HG03558 (cell line): Measurements from ENCODE around the gene FUNDC2.
A peak's percentile ranks its signal among the peaks of the same experiment; 100 is the strongest.

Experiments
- ATAC-seq: cut with Tn5 transposase; IDR thresholded peaks from one replicate; pipeline ENCODE4 v1.9.1; 2021; ENCODE audit warnings: moderate number of reproducible peaks; ENCODE audit not compliant: unreplicated experiment; ENCODE audit errors: extremely low read depth

FUNDC2 gene

DNA sequence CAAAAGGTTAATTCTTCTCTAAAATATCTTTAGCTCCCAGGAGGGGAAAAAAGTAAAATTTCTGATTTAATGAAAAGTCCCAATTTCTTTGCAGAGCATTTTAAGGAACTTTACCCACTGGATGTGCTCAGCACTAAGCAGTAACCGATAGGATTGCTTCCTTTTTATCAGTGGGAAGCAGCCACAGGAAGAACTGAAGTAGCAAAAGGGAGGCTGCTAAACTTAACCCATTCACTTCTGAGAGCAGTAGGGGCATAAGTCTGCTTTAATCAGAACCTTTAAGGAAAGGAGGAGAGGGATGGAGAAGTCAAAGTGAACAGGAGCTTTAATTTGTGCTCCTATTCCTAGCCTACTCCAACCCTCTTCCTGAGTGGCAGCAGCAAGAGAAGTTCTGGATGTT is 4.1 kb upstream of the FUNDC2 start, which contains the start of gene F8:
TSS of gene F8 (minus strand) at position 139 of the 400 bp plus-strand sequence. CDS start 171 bp downstream, outside the sequence.
- ATAC-seq: no peak

DNA sequence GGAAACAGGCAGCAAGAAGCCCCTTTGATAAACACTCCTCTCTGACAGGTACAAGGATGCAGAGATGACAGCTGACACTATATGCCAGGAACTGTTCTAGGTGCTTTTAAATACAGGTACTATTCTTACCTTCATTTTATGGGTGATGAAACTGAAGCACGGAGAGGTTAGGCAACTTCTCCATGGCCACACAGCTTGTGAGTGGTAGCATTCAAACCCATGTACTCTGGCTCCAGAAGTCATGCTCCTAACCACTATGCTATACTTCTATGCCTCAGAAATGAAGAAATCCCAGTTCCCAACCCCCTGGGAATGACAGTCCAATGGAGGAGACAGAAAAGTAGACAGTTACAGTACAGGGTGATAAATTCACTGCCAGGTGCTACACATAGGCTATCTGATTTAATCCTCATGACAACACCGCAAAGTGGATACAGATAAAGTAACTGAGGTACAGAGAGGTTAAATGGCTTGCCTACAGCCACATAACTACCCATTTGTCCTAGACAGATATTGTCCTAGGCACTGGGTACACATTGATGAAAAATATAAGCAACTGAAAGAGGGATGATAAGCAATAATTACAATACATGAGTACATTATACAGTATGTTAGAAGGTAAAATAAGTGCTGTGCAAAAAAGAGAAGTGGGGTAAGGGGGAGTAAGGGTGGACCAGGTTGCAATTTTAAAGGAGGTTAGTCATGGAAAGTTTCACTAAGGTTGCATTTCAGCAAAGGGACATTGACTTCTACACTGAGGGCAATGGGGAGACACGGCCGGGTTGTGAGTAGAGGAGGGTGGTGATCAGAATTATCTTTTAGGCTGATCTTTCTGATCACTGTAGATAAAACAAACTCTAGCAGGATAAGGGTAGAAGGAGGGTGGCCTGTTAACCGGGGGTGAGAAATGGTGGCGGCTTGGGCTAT is 2.5 kb upstream of the FUNDC2 start:
- no peak for ATAC-seq

DNA sequence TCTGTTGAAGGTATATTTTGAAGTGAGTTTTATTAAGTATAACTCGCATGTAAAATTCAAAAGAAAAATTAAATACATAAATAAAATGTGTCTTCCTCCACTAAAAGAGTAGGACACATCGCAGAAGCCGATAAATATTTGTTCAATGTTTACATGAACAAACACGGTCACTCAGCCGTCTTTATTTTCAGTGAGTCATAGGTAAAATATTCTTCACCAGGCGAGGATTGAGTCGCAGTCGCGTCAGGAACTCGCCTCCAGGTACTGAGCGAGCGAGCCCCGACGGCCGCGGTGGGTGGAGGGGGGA is 271 bp upstream of the FUNDC2 start:
- no peak for ATAC-seq

DNA sequence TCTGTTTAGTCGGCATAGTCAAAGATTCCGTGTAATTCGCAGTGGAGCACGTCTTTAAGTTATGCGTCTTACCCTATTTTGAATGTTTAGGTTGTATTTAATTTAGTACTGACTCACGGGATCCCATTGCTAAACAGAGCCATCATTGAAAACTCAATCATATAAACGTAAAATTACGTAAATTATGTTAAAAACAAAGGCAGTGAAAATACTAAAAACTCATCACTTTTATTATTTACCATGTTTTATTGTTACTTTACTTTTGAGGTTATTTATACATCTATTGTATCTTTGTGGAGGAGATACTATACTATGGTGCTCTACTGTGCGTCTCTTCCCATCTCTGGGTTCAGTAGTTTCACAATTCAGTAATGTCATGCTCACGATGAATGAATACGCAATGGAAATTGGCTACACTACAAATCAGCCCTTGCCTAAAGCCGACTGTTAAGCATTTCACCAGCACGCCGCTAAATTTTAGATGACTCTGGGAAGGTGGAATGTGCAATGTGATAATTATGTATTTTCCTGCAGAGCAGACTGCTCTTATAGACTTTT is 944 bp downstream of the FUNDC2 start:
- ATAC-seq: no peak

DNA sequence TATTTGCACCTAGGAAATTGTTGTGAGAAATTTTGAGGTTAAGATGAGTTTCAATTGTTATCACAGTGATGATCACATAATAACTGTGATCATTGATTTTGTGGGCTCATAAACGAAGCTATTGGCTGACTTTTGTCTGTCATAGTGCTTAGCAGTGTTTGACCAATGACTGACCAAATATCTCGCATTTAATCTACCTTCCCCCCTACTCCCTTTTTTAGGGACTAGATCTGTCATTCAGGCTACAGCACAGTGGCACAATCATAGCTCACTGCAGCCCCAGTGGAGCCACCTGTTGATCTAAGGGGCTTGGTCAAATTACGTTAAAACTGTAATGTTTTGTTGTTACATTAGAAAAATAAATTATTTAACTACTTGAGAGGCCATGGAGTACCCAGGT is 1.5 kb downstream of the FUNDC2 start:
- ATAC-seq: no peak

DNA sequence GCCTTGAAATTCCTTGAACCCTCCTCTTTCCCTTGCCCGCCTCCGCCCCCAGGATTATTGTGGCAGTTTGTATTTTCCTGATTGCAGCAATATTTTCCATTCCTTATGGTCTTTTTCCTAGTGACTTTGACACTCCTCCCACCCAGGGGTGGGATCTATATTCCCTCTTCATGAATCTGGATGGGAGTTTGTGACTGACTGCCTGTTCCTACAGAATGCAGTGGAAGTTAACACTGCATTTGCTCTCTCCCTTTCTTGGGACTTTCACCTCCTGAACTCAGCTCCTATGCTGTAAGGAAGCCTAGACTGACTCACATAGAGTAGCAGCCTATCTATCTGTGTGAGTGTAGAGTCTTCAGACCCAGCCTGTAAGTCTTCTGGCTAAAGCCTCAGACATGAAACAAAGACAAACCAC is 2.2 kb downstream of the FUNDC2 start:
- no peak for ATAC-seq

DNA sequence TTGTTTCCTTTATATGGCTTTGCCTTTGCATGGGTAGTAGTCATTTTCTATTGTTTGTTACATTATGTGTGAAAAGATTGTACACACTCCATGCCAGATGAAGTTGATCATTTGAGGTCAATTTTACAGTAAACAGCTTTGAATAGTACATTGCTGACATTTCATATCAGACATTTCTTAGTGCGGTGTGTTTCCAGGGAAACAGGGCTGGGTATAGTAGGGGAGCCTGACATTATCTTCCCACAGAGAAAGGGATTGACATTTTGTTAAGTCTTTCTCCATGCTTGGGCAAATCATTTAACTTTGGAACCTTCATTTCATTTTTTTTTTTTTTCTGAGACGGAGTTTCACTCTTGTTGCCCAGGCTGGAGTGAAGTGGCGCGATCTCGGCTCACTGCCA is 5.0 kb downstream of the FUNDC2 start:
- no peak for ATAC-seq

DNA sequence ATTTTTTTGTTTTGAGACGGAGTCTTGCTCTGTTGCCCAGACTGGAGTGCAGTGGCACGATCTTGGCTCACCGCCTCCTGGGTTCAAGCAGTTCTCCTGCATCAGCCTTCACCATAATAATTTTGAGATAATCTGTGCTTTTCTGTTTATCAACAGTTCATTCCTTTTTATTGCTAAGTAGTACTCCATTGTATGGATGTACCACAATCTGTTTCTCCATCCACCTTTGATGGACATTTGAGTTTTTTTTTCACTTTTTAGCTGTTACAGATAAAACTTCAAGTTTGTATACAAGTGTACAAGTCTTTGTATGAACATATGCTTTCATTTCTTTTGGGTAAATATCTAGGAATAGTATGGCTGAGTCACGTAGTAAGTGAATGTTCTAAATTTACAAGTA is 9.0 kb downstream of the FUNDC2 start:
- ATAC-seq: no peak

DNA sequence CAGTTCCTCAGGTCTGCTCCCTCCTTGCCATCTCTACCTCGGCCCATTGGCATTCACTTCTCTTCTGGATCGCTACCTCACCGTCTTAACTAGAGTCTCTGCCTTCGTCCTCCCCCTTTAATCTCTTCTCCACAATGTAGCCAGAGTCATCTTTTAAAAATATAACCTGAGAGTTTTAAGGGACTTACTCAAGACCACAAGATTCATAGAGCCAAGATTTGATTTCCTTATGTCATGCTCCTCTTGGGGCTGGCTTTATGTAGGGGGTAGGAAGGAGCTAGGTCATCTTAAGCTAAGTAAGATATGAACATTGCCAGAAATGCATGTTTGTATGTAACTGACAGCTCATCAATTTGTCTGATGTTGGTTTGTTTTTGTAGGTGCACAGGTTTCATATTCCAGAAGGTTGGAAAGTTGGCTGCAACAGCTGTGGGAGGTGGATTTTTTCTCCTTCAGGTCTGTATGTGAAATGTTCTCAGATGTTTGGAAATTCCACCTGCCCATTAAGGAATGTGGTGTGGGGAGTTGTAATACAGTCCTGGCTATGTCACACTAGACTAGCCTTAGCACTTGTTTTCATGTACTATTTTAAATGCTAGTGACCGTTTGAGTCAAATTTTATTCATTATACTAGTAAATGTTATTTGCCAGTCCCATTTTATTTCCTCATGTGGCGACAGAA is 19.6 kb downstream of the FUNDC2 start:
- no peak for ATAC-seq

DNA sequence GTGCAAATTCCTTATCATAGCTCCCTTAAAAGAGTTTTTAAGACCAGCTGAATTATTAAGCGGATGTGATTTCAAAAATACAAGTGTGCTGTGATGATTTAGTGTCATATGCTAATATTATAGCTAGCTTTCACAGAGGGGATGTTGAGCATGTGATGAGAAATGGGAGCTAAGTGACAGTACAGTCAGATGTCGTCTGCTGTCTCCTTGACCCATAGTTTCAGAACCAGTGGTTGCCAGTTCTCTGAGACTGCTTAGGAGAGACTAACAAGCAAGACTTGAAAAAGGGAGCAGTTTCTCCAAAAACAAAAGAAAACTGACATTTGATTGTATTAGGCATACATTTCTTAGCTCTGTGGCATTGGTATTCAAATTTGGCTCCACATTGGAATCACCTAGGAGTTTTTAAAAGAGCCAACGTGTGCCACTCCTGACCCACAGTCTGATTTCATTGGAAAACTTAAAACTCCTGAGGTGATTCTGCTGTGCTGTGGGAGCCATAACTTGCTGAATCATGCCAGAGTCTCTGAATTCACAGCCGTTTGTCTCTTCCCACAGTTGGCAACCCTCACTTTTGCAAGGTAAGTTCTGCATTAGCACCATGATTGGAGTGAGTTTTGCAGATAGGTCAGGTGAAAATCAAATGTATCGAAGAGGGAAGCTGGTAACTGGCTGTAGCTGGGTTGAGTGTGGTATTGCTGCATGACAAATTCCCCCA is 20.3 kb downstream of the FUNDC2 start:
- no peak for ATAC-seq

DNA sequence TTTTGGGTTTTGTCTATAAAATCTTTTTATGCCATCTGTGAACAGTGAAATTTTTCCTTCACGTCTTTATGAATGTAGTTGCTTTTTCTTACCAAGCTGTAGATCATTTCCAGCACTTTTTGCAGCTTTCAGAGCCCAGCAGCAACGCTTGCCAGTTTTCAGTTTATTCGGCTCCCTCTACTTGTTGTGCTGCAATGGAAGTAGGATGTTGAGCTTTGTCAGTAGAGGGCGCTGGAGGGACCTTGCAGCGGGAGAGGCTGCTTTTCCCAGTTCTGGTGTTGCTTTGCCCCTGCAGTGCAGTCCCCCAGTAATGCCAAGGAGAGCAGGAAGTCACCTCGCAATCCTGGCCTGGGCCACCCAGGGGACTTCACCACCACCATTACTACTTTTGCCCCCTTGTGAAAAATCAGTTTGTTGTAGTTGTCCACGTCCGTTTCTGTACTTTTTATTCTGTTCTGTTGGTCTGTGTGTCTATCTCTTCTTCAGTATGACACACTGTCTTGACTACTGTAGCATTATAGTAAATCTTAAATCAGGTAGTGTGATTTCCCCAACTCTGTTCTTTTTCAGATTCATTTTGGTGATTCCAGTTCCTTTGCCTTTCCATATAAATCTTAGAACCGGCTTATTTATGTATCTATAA is 22.5 kb downstream of the FUNDC2 start:
- no peak for ATAC-seq

DNA sequence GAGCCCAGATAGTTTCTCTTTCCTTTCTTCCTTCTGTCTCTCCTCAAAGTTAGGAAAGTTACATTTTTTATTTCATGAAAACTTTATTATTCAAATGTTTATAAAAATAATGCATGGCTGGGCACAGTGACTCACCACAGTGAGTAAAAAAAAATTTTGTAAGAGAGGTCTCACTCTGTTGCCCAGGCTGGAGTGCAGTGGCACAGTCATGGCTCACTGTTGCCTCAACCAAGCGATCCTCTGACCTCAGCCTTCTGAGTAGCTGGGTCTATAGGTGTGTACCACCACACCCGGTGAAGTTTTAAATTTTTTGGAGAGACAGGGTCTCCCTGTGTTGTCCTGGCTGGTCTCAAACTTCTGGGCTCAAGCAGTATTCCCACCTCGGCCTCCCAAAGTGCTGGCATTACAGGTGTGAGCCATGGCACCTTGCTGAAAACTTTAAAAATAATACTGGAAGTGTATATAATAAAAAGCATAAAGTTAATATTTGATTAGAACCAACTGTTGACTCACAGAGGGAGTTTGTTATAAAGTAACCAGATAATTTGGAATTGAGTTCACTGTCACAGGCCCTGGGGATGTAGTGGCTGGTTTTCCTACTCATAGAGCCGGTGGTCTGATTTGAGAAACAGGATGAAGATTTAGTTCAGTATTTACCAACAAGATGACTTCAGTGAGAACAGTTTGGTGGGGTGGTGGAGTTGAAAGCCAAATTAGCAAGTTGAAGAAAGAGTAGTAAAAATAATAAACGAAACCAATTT is 26.3 kb downstream of the FUNDC2 start:
- ATAC-seq: no peak

DNA sequence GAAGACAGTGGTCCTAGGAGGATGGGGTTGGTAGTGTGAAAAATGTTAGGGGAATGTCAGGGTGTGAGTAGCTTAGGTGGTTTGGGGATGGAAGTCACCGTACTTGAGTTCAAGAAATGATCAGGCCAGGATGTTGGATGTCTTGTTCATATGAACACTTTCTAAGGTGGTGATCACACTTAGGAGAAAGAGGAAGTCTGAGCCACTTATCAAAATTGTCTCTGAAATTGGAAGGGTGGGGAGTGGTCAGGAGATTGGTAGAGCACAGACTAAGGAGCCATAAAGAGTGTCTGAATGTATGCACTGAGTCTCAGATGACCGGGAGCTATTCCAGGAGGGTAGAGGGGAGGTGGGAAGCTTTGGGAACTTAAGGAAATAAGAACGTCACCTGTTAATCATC is 27.0 kb downstream of the FUNDC2 start:
- ATAC-seq: no peak

DNA sequence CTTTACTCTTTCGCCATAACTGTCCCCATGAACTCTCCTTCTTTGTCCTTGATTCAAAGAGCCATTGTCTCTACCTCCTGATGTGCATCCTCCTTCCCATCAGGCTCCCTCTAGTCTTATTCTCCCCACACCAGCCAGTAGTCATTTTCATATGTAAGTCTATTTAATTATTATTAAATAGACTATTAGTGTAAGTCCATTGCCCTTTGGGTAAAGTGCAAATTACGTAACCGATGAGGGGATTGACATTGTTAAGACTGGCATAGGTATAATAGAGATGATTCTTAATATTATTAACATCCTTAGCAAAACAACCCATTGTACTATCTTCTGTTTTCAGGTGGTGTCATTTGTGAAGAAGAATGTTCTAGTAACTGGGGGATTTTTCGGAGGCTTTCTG is 27.6 kb downstream of the FUNDC2 start:
- no peak for ATAC-seq

DNA sequence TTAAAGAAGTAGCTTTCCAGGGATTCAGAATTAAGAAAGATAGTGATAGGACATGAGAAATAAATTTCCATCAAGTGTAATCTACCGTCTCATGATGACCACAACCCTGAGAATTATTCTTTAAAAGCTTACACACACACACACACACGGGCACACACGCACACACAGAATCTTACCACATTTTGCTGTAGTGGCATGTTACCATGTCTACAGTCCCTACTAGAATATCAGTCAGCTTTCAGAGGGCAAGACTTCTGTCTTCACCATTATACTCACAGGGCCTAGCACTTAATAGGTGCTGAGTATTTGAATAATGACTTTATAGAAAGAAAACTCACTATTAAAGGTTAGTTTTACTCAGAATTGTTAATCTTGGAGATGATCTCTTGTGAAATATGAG is 28.9 kb downstream of the FUNDC2 start:
- ATAC-seq: no peak

DNA sequence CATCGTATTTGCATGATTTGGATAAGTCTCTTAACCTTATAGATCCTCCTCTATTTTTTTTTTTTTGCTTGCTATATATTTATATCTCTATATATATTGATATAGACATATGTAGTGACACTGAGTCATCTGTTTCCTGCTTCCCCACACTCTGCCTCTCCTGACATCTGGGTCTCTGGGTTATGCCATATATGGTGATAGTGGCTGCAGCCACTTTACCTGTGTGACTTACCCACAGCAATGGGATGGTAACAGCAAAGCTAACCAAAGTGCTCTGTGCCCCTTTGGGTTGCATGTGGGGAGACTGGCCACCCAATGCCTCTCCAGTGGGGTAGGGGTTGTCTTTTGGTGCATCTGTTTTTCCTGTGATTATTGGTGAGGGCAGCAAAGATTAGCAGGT is 29.8 kb downstream of the FUNDC2 start:
- no peak for ATAC-seq

DNA sequence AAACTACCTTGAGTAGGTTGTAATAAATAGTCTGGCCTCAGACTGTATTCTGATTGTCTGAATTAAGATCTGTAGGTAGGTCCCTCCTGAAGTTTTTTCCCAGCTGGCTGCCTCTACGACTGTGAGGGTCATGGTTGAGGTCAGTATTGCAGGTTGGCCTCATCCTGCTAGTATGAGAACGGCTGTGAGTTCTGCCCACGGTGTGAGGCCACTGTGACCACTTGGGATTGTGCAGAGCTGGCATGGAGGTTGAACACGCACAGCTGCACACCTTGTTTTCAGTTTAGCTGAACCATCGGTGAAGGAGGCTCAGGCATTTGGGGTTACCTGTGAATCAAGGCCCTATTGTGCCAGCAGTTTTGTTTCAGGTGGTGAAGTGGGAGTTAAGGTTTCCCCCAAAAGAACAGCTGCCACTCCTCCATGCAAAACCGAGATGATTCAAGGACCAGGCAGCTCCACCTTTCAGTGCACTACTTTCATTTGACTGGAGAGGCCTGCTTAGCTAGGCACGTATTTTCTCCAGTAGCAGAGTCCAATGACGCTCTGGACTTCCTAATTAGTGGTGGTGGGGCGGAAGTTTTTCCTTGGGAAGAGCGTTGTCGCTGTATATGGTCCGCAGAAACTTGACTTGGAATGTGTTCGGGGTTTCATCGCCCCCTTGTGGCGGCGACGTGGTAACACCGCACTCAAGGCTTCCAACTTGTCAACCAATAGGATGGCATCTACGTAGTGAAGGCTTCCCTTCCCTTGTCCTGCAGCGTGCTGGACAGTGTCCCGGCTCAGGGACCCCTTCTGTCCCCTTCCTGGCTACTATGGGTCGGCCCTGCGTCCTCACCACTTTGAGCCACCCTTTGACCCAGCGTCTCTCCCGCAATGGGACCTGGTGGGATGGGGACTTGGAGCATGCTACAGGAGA is 30.5 kb downstream of the FUNDC2 start:
- peak; percentile 48 for ATAC-seq

DNA sequence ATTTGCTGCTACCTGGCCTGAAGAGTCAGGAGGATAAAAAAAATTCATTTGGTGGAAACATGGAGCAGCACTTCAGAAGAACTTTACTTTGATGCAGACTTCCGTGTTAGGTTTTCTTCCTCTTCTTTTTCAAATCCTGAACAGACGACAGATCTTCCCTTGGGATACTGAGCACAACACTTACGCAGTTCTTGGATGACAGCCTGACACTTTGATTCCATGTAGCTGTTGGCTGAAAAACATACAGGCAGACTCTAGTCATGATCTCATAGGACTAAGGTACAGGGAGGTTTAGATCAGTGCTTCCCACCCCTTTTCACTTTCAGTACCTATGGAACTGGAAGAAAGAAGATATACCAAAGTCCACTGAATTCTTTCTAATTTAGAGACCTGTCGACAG is 35.1 kb downstream of the FUNDC2 start:
- no peak for ATAC-seq
